NCI-H460 (cell line): ENCODE data around the gene PGLYRP2. TPM values are rescaled to one million over a fixed set of nuclear protein-coding genes. Genes with fewer than 3 reads are reported as not detected.
"Not testable (repeated sequence)": the region's sequence is repeated elsewhere in the genome, so short reads cannot be mapped to it uniquely, and the experiment has no call there.

Source experiments
- DNase-seq: peaks from one replicate; pipeline ENCODE4 v3.0.0-alpha.2; 2016; ENCODE audit warnings: low read depth; ENCODE audit errors: extremely low read depth
- polyA plus RNA-seq: library from polyadenylated mRNA; depleted of rRNA; stranded (reverse); fragments of >200 nt; gene quantifications from 2 replicates; pipeline ENCODE4 v1.2.3, GENCODE V29; 2014; cell fraction: nucleus; rRNA removed
- total RNA-seq: library from RNA; depleted of rRNA; stranded (reverse); fragments of >200 nt; shearing (Covaris generic); gene quantifications from 2 replicates; pipeline ENCODE4 v1.2.3, GENCODE V29; 2014; rRNA removed

The PGLYRP2 gene, protein sequence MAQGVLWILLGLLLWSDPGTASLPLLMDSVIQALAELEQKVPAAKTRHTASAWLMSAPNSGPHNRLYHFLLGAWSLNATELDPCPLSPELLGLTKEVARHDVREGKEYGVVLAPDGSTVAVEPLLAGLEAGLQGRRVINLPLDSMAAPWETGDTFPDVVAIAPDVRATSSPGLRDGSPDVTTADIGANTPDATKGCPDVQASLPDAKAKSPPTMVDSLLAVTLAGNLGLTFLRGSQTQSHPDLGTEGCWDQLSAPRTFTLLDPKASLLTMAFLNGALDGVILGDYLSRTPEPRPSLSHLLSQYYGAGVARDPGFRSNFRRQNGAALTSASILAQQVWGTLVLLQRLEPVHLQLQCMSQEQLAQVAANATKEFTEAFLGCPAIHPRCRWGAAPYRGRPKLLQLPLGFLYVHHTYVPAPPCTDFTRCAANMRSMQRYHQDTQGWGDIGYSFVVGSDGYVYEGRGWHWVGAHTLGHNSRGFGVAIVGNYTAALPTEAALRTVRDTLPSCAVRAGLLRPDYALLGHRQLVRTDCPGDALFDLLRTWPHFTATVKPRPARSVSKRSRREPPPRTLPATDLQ
- not detected in 2 replicates for total RNA-seq
- polyA plus RNA-seq, result not detected in 2 replicates

DNA sequence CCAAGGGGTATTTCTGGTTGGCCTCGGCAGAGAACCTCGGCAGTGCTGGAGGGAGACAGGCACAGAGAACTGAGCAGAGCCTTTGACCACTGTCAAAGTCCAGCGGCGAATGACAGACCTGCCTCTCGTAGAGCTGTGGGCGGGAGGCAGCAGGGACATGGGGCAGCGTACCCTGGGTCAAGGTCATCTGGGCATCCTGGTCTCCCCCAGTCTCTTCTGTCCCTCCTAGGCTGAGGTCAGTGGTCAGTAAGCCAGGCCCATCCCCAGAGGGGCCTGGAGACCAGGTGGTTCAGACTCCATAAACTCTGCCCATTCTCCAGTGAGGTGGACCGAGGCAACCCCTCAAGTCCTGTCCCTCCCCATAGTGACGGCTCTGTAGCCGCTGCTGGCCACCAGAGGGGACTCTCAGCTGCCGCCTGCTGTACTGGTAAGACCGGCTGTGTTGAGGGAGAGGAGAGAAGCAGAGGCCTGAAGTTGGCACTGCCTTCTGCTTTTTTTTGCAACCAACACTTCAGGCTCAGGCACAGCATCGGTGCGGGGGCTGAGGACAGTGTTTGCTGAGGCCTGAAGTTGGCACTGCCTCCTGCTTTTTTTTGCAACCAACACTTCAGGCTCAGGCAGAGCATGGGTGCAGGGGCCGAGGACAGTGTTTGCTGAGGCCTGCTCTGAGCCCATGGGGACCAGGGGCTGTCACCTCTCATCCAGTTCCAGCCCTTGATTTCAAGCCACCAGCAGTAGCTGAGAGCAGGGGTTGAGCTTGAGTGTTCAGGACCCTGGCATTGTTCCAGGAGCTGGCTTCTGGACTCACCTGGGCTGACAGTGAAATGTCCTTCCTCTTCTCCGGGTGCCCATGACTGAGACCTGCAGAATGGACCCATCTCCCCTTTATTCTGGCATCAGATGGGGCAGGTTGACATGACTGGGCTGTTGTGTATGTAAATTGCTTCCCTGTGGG, at the start of gene PGLYRP2:
Gene PGLYRP2 (minus strand): TSS at position 111 of the 955 bp plus-strand sequence. CDS start 130 bp downstream, outside the sequence.
- DNase-seq, result no peak

DNA sequence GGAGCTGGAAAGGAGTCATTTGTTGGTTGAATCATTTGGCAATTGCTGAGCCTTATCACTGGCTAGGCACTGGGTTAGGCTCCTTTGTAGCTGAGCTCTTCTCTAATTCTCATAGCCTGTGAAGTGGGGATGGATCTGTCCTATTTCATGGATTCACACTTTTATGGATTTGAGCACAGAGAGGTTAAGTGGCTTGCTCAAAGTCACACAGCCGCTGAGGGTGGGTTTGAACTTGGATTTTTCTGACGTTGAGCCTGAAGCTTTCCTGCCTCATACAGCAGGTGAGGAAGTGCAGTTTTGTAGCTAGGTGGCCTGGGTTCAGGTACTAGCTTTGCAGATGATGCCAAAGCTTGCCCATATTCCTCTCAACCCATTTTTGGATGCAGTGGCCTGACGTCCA, 48.4 kb upstream of the PGLYRP2 start:
- no peak for DNase-seq

DNA sequence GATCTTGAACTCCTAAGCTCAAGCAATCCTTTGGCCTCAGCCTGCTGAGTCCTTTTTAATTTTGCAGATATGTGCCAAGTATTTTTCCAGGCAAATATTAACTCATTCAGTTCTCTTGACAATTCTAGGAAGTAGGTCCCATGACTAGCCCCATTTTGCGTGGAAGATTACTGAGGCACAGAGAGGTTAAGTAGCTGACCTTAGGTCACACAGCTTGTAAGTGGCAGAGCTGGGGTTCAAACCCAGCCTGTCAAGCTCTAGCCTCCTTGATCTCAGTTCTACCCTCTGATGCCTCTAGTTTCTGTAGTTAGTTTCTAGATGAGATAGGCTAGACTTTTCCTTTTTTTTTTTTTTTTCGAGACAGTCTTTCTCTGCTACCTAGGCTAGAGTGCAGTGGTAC, 47.1 kb upstream of the PGLYRP2 start:
- no peak for DNase-seq

DNA sequence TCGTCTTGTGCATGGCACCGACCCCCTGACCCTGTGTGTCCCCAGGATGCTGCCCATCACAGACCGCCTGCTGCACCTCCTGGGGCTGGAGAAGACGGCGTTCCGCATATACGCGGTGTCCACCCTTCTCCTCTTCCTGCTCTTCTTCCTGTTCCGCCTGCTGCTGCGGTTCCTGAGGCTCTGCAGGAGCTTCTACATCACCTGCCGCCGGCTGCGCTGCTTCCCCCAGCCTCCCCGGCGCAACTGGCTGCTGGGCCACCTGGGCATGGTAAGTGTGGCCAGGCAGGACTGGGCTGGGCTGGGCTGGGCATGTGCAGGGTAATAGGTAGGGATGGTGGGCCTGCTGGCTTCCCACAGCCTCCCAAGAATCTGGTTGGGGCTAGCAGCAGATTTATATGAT, 46.0 kb upstream of the PGLYRP2 start:
- no peak for DNase-seq

DNA sequence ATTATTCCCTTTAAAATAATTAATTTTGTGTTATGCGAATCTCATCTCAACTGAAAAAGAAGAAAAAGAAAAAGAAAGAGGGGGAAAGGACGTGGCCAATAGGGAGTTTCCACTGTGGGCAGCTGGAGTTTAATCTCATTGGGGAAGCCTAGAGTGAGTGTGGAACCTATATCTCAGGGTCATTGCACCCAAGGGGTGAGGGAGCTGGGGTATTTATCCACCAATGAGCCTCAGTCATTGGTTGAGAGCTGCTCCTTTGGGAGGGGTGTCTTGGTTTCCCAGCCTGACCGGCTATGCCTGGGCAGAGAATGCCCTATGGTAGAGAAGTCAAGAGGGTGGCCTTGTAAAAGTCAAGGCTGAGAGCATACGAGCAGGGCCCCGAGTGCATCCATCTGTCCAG, 45.5 kb upstream of the PGLYRP2 start:
- DNase-seq, result no peak

DNA sequence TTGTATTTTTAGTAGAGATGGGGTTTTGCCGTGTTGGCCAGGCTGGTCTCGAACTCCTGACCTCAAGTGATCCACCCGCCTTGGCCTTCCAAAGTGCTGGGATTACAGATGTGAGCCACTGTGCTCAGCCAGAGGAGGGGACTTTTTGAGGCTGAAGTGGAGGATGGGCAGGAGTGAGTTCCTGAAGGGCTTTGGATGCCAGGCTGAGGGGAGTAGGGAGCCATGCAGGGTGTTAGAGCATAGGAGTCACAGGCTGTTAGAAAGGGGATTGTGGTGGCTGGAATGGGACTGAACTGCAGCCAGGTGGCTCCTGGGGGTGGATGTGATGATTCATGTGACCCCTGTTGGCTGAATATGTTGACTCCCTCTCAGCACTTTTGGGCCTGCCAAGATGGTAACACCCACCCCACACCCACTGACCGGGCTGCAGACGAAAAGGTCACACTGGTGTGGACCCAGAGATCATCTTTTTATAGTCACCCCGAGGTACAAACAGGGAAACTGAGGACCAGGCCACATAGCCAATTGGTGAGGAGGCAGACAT, 40.2 kb upstream of the PGLYRP2 start:
- no peak for DNase-seq

DNA sequence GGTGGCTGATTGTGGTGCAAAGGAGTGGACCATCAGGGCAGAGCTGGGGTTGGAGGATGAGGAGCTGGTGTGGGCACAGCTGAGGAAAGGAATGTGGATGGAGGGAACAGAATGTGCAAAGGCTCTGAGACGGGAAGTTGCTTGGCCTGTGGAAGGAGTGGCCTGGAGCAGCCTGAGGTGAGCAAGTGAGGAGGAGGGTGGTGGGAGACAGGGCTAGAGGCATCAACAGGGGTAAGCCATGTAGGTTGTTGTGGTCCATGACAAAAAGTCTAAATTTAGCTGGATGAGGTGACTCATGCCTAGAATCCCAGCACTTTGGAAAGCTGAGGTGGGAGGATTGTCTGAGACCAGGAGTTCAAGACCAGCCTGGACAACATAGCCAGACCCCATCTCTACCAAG, 38.5 kb upstream of the PGLYRP2 start:
- DNase-seq, result no peak

DNA sequence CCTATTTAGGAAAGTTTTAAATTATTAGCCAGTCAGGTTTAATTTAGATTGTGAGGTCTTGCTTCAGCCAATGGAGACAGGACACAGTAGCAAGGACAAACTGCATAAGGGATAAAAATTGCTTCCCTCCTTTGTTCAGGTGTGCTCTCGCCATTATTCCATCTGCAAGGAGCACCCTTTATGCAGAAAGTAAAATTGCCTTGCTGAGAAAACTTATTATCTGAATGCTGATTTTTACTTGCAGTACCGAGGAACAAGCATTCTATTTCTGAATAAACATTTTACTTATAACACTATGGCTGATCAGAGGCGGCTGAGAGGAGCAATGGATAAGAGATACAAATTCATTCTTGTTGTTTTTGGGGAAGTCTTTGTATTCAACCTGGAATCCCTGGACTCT, 37.1 kb upstream of the PGLYRP2 start:
- no peak for DNase-seq

DNA sequence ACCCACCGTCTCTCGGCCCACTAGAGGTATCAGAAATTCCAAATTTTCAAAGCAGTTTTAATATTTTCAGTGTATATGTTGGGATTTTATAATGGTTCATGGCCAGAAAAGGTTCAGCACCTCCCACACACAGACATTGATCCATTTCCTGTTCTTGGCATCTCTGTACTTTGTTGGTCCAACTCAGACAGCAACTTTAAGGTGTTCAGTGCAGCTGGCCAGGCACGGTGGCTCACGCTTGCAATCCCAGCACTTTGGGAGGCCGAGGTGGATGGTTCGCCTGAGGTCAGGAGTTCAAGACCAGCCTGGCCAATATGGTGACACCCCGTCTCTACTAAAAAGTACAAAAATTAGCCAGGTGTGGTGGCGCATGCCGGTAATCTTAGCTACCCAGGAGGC, 35.9 kb upstream of the PGLYRP2 start:
- DNase-seq, result not testable (repeated sequence)

DNA sequence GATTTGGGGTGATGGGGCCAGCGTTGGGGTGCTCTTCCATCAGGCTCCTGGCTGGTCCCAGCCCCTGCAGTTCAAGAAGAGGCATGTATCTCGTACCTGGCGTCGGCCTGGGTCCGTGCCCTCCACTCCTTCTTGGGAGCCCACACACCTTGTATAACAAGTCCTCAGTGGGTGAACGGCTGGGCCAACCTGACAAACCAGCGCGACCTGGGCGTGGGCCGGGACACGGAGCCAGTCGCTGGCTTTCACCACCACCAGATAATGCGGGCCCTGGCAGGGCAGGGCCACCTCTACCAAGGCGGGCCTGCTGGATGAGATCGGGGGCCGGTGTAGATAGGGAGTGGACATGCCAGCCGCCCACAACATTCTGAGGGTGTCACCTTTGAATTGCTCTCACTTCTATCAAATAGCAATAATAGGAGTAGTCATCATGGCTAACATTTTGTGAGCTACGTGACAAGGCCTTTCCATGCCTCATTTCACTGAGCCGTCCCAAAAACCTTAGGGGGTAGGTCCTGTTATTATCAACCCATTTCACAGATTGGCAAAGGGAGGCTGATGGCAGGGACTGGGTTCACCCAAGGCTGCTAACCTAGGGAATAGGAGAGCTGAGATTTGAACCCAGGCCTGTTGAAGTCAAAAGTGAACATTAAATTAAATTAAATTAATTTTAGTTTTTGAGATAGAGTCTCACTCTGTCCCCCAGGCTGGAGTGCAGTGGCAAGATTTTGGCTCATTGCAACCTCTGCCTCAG, 32.5 kb upstream of the PGLYRP2 start:
- no peak for DNase-seq

DNA sequence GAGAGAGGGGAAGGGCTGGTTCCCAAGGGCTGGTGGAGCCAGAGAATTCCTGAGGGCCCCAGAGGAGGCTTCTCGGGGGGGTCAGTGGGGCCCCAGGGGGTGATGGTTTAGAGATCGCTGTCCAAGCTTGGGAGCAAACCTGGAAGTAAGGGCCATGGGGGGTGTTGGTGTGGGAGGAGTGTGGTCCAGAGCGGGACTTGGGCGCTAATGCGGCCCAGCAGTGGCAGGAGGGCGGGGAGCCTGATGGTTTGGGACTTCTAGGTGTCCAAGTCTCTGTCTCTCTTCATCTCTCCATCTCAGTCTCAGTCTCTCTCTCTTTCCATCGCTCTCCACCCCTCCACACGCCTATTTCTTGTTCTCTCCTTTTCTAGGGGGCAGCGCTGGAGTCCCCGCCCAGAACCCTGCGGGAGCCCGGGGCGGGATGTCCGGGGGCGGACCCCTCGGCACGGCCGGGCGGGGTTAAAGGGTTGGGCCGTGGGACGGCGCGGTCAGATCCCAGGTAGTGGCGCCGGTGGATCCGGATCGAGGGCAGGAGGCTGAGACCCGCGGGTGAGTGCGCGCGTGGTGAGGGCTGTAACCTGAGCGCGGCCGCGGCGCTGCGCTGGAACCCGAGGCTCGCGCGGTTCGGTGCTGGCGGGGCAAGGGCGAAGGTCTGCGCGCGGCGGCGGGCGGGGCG, 28.9 kb upstream of the PGLYRP2 start, which contains the start of gene CYP4F22:
Gene CYP4F22 (plus strand): TSS at position 491 of the 676 bp plus-strand sequence. CDS start 16,812 bp downstream, outside the sequence.
- no peak for DNase-seq

DNA sequence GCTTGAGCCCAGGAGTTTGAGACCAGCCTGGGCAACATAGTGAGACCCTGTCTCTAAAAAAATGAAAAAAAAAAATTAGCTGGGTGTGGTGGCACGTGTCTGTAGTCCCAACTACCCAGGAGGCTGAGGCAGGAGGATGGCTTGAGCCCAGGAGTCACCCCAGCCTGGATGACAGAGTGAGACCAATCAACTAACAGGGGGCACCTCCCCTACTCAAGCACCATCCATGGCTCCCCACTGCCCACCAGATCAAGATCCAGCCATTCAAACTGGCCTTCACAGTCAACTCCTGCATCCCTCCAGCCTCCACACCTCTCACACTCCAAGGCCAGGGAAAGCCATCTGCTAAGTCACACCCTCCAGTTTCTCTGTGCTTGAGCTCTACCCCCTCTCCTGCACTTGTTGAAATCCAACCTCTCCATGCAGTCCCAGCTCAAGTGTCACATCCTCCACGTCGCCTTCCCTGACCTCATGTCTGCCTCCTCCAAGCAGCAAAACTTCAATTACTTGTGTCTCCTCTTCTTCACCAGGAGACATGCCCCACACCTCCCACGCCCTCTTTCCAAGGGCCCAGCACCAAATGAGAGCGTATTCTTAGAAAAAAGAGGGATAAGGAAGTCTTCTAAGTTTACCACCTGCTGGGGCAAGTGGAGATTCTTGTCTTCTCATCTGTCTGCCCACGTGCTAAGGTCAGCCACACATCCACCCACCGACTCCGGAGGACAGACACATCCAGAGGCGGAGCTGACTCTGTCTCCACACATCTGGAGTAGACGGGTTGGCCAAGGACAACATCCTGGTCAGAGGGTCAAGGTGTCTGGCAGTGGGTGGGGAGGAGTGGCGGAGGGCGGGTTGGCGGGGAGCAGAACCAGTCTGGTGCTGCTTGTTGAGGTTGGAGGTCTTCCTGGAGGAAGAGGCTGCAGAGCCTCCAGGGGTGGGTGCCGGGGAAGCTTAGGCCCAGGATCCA, 28.1 kb upstream of the PGLYRP2 start:
- DNase-seq, result no peak

DNA sequence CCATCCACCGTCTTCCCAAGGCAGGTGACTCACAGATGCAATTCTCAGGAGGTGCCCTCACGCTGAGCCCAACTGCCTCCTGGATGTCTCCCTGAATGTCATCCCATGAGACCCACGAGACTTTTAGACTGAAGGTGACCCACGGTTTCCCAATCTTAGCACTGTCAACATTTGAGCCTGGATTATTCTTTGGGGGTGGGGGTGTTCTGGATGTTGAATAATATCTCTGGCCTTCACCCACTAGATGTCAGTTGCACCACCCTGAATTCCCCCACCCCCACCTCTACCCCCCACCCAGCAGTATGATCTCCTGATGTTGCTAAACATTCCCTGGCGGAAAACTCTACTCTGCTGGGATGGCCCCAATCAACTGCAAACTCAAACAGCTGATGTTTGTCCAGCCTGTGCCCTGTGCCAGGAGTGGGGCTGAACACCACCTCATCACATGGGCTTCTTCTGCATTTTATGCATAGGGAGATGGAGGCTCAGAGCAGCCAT, 26.8 kb upstream of the PGLYRP2 start:
- DNase-seq, result no peak

DNA sequence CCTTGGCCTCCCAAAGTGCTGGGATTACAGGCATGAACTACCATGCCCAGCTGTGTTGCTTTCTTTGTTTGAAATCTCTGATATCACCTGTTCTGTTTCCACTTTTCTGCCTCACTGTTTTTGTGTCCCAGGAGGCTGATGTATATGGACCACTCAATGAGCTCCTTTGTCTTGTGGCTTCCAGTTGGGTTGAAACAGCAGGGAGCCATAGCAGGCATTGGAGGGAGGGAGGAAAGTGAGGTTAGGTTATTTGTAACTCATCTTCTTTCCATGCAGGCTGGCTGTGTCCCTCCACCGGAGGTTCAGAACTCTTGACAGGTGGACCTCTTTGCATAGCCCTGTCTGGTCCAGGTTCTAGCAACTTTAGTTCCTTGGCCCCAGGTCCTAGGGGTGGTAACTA, 23.0 kb upstream of the PGLYRP2 start:
- no peak for DNase-seq

DNA sequence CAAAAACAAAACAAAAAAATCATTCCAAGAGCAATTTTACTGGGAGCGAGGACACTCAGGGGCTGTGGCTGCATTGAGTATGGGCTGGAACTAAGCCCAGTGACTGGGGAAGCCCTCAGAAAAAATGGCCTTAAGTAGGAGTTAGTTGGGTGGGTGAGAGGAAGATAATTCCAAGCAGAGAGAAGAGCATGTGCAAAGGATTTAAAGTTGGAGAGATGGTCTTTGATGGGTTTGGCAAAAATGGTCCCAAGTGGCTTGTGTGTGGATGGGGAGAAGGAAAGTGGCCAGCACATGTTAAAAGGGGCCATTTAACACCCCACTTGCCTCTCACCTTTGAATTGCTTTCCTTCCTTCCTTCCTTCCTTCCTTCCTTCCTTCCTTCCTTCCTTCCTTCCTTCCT, 22.3 kb upstream of the PGLYRP2 start:
- DNase-seq, result no peak

DNA sequence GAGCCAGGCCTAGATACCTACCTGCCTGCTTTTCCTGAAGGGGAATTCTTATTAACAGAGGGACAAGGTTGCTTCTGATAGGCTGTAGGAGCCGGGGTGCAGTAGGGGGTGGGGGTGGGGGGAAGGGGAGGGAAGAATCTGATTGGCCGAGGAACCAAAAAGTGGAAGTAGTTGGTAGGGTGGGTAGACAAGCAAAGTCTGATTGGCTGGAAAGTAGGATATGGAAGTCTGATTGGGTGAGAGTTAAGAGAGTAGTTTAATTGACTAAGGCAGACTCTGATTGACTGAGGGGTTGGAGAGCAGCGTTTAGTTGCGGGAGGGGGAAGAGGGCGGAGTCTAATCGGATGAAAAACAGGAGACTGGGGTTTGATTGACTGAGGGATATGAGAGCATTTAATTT, 19.6 kb upstream of the PGLYRP2 start:
- DNase-seq, result no peak

DNA sequence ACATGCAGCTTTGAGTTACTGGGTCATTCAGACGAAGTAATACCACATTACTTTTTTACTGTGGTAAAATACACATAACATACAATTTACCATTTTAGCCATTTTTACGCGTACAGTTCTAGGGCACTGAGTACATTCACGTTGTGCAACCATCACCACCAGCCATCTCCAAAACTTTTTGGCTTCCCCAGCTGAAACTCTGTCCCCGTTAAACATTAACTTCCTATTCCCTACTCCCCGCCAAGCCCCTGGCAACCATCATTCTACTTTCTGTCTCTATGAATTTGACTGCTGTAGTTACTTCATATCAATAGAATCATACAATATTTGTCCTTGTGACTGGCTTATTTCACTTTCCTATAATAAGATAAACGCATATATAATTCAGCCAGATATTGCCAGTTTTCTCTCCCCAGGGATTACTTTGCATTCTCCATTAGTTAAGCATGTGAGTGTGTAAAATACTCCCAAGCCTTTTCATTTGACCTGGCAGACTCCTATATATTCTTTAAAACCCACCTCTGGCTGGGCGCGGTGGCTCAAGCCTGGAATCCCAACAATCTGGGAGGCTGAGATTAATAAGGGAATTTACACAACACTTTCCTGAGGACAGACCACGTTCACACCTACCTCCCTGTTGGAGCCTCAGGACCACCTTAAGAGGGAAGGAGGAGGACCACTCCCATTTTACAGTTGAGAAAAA, 19.0 kb upstream of the PGLYRP2 start:
- DNase-seq, result no peak
